MM.1S (cell line): ENCODE measurements around the gene FAM174C.

Experiments used
- EZH2 ChIP-seq: fragments of 300-600 bp; sonication (generic); optimal IDR thresholded peaks from 2 replicates; pipeline ENCODE3; 2017; ENCODE audit warnings: low read depth, mild to moderate bottlenecking, antibody characterized with exemption, low read length, mixed read lengths
- EZH2phosphoT487 ChIP-seq: fragments of 300-600 bp; sonication (generic); IDR thresholded peaks from 2 replicates; pipeline ENCODE4 v1.6.1; 2018; ENCODE audit warnings: antibody characterized with exemption, low read length
- TF ChIP-seq, protein P1 (sequence below): fragments of 300-600 bp; sonication (generic); IDR thresholded peaks from 2 replicates; pipeline ENCODE4 v1.5.1; 2016; ENCODE audit warnings: antibody characterized with exemption, low read length, mixed read lengths

DNA sequence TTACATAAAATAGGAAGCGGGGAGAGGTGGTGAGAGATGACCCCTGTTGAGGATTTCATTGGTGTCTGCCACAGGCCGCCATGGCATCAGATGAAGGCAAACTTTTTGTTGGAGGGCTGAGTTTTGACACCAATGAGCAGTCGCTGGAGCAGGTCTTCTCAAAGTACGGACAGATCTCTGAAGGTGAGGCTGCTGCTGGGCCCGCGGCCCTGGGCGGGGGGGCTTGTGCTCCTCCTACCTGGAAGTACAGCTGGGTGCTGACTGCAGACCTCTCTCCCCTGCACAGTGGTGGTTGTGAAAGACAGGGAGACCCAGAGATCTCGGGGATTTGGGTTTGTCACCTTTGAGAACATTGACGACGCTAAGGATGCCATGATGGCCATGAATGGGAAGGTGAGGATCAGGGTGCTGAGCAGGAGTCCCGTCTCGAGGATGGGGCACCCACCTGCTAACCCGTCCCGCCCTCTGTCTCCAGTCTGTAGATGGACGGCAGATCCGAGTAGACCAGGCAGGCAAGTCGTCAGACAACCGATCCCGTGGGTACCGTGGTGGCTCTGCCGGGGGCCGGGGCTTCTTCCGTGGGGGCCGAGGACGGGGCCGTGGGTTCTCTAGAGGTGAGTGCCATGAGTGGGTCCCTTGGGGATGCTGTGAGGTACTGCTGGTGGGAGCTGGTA is 4.3 kb upstream of the FAM174C start:
- TF ChIP-seq, protein P1, sequence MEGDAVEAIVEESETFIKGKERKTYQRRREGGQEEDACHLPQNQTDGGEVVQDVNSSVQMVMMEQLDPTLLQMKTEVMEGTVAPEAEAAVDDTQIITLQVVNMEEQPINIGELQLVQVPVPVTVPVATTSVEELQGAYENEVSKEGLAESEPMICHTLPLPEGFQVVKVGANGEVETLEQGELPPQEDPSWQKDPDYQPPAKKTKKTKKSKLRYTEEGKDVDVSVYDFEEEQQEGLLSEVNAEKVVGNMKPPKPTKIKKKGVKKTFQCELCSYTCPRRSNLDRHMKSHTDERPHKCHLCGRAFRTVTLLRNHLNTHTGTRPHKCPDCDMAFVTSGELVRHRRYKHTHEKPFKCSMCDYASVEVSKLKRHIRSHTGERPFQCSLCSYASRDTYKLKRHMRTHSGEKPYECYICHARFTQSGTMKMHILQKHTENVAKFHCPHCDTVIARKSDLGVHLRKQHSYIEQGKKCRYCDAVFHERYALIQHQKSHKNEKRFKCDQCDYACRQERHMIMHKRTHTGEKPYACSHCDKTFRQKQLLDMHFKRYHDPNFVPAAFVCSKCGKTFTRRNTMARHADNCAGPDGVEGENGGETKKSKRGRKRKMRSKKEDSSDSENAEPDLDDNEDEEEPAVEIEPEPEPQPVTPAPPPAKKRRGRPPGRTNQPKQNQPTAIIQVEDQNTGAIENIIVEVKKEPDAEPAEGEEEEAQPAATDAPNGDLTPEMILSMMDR, result no peak
- no peak for TF ChIP-seq EZH2phosphoT487
- TF ChIP-seq EZH2, result no peak
